HG02588 (cell line): ENCODE measurements around the gene TMEM117.
"Not testable (repeated sequence)": the region's sequence is repeated elsewhere in the genome, so short reads cannot be mapped to it uniquely, and the experiment has no call there.

ENCODE experiments used
- ATAC-seq: cut with Tn5 transposase; IDR thresholded peaks from one replicate; pipeline ENCODE4 v1.9.1; 2021; ENCODE audit warnings: mild to moderate bottlenecking, moderate library complexity; ENCODE audit not compliant: unreplicated experiment

TMEM117 gene

DNA sequence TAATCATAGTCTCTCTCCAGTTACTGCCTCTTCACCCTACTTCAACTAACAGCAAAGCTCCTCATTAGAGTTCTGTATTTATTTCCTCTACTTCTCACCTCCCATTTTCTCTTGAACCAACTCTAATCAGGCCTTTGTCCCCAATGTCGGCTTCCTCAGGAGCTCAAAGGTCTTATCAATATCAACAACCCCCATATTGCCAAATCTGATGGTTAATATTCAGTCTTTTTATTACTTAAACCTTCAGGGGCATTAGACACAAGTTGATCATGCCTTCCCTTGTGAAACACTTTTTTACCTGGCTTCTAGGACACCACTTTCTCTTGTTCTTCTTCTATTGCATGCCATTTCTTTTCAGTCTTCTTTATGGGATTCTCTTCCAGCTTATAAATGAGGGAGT is 531.3 kb downstream of the TMEM117 start:
- no peak for ATAC-seq

DNA sequence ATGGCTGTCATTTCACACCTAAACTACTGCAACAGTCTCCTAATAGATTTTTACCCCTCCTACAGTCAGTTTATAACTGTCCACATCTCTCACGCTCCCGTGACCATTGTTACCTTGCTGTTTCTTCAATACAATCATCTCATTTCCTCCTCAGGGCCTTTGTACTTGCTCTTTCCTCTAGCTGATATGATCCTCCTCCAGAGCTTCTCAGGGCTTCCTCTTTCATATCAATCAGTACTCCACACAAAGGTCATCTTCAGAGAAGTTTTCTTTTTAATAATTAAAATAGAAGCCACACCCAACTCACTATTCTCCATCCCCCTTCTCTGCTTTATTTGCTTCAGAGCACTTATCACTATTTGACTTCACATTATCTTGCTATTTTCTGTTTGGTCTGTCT is 532.0 kb downstream of the TMEM117 start:
- ATAC-seq: no peak

DNA sequence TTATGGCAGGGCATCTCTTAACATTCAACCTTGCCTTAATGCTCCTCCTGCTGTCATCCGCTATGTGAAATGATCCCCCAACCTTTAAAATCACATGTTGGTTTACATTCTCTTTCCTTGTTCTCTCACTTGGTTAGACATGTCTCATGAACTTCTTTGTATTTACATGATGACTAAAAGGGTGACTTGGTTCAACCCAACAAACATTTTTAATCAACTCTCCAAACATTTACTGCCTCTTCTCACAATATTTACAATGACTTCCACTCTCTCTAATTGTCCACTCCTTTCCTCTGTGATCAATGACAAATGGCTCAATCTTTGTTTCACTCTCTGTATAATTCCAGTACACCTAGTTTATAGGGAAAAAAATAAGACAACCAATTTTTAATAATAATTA is 534.1 kb downstream of the TMEM117 start:
- no peak for ATAC-seq

GRCh38 chr12:44370982-44371381 is 535.1 kb downstream of the TMEM117 start:
- ATAC-seq: no peak

DNA sequence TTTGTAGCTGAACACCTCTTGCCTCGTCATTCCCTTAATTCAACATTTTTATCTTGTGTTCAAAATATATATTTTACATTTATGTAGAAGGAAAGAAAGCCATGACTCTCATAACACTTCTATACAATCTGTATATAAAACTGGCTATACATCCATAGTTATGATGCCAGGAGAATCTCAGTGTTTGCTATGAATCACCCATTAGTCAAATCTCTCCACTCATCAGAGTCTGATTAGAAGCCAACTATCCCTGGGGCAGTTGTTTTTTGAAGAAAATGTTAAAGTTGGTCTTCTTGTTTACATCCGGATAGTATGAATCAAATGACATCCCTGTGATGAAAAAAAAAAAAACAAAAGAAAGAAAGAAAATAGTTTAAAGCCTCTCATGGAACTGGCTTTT is 536.4 kb downstream of the TMEM117 start:
- no peak for ATAC-seq

GRCh38 chr12:44375694-44376093 is 539.8 kb downstream of the TMEM117 start:
- no peak for ATAC-seq

DNA sequence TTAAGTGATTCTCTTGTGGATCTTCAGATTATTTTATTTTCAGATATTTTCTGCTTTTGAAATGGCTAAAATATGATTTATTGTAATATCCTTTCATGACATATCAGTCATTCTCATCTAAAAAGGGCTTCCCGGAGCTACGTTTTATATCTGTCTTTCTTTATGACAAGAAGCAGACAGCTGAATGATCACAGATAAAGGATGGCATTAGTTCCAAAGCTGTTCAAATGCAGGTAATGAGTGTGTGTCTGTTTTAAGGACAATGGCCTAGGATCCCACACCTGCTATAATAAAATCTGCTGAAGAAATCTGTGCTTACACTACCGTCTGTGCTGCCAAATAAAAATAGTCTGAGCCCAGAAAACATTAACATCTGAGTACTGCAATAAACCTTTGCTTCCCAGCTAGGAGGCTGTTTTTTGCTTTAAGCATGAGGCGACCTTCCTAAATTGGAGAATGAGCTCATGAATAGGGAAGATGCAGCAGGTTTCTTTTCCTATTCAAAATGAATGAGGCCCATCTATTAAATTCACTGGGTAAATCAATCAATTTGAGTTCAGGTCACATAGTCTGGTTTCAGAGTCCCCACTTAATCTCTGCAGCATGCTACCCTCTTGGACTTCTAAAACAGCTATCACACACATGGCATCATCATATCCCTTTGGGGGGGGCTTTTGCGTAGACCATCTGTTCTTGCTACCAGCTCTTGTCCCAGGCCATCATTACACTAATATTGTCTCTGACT is 541.7 kb downstream of the TMEM117 start:
- ATAC-seq: no peak

- not testable (repeated sequence) for ATAC-seq
These were observed 543.2 kb downstream of the TMEM117 start for GRCh38 chr12:44379113-44379512.

- ATAC-seq: no peak
These were observed 544.0 kb downstream of the TMEM117 start for GRCh38 chr12:44379831-44380230.

DNA sequence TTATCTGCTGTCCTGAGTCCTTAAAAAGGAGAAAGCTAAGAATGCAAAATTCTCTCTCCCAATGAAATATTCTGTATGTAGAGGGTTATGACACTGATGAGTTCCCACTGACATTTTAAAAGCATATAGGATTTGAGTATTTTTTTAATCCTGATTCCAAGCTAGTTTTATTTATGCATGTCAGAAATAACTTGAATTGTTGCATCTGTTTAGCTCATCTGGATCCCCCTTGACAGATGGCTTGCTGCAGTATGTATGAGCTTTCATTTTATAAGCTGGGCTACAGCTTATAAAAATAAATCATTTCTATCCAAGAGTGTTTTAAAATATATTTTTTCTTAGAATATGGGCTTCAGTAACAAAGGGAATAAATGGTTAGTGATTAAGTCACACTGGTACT is 545.0 kb downstream of the TMEM117 start:
- ATAC-seq: no peak

- no peak for ATAC-seq
These were observed 545.5 kb downstream of the TMEM117 start for GRCh38 chr12:44381341-44381740.

GRCh38 chr12:44384136-44384535 is 548.3 kb downstream of the TMEM117 start:
- ATAC-seq: no peak

DNA sequence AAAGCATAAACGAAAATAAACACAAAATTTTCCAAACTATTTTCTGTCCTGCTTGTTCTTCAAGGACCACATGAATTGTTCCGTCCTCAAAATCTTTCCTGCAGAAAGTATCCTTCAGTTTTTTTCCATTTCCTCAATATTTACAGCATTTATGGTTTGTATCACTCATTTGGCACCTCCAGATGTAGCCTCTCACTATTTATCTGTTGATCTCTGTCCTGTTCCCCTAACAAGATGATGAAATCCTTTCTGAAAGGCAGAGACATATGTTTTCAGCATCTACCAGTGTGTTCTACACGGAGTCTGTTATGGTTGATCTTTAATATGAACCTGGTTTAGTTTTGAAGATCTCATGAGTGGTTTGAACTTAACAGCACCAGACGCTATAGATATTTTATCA is 550.1 kb downstream of the TMEM117 start:
- ATAC-seq: no peak

DNA sequence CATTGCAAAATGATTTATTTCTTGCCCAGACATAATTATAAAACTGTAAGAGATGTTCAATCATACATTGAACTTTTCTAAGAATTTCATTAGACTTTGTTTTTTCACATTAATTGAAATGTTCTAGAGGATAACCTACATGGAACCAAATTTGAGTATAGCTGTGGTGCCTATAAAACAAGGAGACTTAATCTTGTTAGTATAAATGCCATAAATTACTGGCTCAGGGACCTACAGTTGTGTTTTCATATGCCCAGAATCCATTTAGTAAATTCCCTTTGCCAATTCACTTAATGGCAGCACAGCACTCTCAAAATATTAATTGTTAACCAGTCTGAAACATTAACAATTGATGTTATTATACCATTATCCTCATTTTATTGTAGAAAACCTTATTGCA is 551.7 kb downstream of the TMEM117 start:
- no peak for ATAC-seq

DNA sequence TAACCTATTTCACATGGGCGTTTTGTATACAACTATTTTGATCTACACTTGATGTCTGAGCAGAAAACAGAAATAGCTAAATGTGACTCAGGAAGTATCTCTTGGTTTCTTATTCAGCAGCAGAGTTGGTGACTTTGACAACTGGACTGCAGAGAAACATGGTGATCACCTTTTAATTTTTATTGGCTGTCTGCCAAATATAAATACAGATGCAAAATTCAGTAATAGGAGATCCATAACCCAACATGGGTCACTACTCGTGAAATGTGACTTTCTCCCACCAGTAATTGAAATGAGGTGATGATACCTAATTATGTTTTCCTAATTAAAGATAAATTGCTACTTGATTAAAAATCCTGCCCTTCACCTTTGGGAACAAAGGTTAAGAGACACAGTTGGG is 553.2 kb downstream of the TMEM117 start:
- ATAC-seq: no peak

GRCh38 chr12:44389896-44390295 is 554.0 kb downstream of the TMEM117 start:
- ATAC-seq: no peak

DNA sequence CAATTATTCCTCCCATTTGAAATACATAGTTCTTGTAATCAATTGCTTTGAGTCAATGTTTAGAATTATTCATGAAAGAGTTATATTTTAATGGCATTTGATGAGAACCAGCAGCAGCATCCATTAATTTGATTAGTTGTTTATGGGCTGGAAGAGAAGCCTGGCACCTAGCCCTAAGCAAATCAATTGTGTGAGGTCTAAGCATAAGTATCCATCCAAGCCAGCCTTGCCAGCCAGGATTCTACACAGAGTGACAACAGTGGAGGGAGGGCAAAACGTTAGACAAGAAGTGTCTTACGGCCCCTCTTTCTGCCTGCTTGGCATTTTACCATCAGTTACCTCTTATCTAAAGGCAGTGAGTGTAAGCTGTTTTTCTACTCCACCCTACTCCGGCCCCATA is 561.8 kb downstream of the TMEM117 start:
- no peak for ATAC-seq

GRCh38 chr12:44403185-44403584 is 567.3 kb downstream of the TMEM117 start:
- ATAC-seq: no peak

DNA sequence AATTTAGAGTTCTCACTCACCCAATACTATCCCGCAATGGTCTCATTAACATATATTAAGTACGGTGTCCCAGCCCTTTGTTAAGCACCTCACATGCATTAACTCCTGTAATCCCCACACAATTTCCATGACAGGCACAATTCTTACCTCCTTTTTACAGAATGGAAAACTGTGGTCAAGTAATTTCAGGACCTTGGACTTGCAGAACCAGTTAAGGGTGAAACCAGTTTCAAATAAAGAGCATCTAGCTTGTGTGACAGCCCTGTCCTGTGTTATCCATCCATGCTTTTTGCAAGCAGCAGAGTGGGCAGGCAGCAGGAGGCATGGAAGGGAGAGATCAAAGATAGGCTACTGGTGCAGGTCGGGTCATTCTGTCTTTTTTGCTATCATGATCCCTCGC is 569.4 kb downstream of the TMEM117 start:
- ATAC-seq: no peak

DNA sequence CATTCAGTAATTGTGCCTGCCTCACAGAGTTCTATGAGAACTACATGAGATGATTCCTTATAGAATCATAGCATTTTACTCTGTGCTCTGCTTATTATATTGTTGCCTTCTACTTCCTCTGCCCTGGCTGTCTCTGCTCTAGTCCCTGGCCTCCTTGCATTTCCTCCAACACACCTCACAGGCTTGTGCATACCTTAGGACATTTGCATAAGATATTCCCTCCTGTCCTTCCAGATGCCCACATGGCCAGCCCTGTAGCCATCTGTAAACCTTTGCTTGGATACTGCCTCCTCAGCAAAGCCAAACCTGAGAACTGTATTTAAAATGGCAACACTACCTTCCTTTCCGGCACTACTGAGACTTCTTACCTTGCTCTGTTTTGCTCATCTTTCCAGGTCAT is 586.7 kb downstream of the TMEM117 start:
- ATAC-seq: no peak

DNA sequence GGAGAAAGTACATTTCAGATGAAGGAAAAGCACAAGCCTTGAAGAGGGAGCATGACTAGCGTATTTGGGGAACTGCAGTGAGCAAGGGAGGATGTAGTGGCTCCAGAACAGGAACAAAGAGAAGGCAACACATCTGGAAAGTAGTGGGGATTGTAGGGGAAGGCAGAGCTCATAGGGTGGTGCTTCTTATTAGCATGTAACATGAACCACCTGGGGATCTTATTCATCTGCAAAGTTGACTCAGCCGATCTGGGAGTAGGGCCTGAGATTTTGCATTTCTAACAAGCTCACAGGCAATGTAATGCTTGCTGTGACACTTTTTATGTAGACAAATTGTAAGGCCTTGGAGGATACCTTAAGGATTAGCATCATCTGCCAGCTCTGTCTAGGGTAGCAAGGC is 592.9 kb downstream of the TMEM117 start:
- ATAC-seq: no peak

DNA sequence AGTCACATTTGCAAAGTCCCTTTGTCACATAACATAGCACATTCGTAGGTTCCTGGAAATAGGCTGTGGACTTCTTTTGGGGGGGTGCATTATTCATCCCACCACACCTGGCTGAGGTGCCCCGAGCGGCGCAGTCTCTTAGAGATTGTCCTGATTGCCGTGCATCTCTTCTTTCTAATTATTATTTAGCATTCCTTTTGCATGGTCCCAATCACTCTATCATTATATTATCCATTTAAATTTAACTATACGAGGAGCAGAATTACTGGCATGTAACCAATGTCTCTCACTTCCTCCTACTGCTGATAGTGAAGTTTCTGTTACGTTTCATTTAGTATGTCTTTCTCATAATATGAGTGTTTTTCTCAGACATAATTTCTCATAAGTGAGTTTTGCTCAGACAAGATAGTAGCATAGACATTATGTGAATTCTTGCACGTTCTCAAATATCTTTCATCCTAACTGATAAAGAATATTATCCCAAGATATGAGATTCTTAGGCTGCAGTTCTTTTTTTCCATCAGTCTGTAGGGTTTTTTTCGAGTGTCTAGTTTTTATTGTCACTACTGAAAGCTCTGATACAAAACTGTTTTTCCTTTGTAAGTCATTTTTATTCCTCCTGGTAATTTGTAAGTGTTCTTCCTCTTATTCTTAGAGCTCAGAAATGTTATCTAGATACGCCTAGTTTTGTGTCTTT is 595.9 kb downstream of the TMEM117 start:
- ATAC-seq: peak; percentile 76

DNA sequence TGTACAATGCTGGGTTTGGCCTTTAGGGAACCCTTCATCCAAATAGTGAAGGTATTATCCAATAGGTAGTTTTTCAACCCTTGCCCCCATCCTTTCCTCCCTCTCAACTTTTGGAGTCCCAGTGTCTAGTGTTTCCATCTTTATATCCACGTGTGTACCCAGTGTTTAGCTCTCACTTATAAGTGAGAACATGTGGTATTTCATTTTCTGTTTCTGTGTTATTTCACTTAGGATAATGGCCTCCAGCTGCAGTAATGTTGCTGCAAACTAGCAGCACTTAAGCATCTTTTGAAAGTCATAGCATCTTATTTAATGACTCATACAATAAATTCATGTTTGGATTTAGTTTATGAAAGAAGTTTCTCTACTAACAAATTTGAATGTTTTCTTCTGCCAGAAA is 597.8 kb downstream of the TMEM117 start:
- ATAC-seq: no peak
